GM08714 (cell line): Measurements from ENCODE around the gene PGF.

Source experiments
- H3K4me3 ChIP-seq: fragments of 200-500 bp; sonication (Bioruptor generic); 2 replicates; pipeline ENCODE4 v1.5.1; 2014; ENCODE audit warnings: mild to moderate bottlenecking, low read length, inconsistent platforms
- ZNF274 ChIP-seq: IDR thresholded peaks from 2 replicates; pipeline ENCODE4 v1.6.1; 2012; ENCODE audit warnings: mild to moderate bottlenecking, low read depth, low read length

PGF gene

DNA sequence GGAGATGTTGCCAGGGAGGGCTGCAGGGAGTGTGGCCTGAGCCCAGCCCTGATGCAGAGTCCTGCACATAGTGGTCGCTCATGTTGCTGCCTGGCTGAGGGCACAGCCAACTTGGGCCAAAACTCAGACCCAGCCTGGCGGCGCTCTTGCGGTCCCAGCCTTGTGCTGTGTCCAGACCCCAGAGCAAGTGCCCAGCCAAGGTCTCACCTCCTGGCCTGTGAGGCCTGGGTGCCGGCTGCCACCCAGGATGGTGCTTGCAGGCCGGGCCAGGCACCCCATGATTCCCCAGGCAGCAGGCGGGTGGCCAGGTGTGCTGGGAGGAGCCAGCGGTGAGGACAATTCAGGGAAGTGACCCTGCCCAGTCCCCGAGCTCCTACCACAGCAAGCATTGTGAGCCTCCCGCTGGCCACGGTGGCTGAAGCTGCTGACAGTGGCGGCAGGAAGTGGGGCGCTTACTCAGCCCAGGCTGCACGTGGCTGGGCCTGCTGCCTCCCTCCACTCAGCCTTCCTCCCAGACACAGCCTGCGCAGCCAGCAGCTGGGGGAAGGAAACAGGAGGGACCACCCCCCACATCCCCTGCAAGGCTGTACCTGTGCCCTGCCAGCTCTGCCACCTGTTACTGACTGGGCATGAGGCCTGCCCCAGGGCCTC is 17.7 kb upstream of the PGF start:
- no peak overlapping the region for H3K4me3 ChIP-seq
- no peak for TF ChIP-seq ZNF274

DNA sequence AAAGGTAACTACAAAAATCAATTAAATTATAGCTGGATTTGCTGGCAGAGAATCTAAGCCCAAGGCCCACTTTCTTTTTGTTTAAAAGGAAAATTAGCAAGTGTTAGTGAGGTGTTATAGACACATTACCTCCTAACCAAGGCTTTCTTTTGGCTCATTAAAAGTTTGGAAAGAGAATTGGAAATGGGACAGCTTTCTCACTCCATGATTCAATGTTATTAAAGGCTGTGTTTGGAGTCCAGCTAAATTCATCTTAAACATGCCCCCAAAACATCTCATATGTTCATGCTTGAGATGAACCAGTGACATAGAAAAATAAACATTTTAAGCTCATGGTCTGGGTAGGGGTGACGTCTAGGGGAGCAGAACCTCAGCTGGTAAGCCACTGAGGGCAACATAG is 13.4 kb upstream of the PGF start:
- TF ChIP-seq ZNF274 = no peak
- H3K4me3 ChIP-seq = no peak overlapping the region

DNA sequence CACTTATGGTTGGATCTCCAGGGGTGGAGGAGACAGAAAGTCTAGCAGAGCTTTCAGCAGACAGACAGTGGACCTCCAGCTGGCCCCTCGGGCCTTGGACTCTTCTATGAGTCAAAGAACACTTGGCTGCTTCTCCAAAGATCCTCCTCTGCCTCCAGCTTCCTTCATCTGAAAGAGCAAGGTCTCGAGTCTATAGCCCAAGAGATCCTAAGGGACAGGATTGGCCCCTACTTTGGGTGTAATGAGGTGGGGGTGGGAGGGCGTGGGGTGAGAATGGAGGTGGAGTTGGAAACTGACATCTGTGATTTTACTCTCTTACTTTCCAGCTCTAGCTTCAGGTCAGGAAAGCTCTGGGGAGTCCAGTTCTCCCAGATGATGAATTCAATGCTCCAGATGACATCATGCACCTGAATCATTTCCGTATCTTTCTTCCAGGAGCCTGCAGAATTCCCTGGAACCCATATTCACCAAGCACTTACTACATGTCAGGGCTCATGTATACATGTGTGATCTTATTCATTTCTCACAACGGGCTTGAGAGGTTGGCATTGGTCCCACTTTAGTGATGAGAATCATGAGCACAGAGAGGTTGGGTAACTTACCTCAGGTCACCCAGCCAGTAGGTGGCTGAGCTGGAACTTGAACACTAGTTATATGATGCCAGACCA is 10.2 kb upstream of the PGF start:
- no peak overlapping the region for H3K4me3 ChIP-seq
- no peak for TF ChIP-seq ZNF274

DNA sequence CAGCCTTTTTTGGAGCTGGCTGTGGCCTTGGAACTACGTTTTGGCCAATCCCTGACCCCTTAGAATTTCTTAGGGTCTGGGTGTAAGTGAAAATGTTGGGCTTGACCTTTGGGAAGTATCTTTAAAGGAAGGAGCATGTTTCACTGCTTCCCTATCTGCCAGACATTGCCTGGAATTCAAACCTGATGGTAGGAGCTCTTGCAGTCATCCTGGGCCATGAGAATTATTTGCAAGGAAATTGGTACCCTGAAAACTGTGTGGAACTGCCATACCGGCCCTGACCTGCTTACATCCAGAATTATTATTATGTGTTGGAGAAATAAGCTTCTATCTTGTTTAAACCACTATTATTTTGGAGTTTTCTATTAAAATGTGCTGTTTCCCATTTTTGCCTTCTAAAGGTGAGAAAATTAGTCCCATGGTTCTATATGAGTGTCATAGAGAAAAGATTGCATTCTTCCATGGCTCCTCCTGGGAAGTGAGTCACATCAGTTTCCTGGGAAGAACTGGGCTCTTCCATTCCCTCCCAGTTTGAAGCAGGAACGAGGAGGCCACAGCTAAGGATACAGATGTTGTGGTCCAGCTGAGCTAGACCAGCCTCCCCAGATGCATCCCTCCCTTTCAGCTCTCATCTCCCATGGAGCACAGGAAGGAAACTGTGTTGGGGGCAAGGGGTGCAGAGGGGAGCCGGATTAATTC is 9.5 kb upstream of the PGF start:
- no peak for TF ChIP-seq ZNF274
- H3K4me3 ChIP-seq = no peak overlapping the region

DNA sequence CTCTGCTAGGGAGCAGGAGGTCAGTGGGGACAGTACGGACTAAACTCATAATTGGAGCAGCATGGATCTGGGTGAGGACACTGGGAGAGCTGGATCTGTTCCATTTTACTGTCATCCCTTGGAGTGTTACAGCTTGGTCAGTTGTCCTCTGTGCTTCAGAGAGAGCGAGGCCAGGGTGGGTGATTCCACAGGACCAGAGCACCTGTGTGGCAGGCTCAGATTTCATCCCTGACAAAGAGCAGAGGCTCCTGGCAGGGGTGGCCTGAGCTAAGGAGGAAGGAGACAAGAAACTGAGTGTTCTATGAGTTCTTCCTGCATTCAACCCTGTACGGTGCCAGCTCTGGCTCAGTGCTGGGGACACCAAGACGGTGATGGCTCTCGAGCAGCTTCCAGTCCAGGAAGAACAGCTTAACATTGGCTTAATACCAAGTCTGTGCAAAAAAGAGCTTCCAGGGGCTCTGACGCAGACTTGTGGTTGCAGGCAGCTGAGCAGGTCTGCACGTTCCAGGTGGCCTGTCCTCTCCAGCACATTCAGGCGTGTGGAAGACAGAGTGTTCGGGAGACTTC is 8.4 kb upstream of the PGF start:
- no peak overlapping the region for H3K4me3 ChIP-seq
- TF ChIP-seq ZNF274 = no peak

DNA sequence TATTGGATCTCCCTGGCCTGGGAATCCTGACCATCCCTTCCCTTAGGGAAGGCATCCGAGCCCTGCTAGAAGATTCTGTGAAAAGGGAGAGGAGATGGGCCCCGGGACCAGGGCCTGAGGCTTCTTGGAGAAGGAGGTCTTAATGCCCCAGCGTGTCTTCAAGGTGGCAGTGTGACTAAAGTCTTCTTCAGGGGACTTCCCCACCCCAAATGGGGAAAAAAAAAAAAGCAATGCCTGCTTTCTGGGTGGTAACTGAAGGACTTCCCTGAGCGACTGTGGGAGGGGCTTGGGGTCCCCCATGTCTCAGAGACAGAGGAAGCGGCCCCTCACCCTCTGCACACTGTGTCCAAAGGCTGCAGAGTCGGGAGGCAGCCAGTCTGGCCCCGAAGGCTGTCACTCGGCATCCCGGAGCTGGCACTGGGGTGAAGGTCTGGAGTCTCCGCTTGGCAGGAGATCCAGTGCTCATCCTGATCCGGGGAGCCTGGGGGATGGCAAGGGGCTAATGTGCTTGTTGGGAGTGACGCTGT is 7.8 kb upstream of the PGF start:
- no peak for TF ChIP-seq ZNF274

DNA sequence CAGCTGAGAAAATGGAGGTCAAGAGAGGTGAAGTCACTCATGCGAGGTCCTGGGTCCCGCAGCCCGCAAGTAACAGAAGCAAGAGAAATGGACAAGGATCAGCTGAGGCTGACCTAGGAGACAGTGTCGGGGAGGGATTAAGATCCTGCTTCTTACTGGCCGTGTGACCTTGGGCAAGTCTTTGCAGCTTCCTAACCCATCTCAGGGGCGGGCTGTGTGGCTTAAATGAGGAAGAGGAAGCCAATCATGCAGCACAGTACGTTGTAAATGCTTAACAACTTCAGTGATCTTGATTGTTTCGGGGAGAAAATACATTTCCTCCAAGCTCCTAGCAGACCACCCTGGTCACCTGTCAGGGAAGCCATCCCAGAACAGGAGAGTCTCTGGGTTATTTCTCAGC is 7.1 kb upstream of the PGF start:
- no peak overlapping the region for H3K4me3 ChIP-seq
- TF ChIP-seq ZNF274 = no peak

More for the DNA sequence above, 7.8 kb upstream of the PGF start:
- no peak overlapping the region for H3K4me3 ChIP-seq

DNA sequence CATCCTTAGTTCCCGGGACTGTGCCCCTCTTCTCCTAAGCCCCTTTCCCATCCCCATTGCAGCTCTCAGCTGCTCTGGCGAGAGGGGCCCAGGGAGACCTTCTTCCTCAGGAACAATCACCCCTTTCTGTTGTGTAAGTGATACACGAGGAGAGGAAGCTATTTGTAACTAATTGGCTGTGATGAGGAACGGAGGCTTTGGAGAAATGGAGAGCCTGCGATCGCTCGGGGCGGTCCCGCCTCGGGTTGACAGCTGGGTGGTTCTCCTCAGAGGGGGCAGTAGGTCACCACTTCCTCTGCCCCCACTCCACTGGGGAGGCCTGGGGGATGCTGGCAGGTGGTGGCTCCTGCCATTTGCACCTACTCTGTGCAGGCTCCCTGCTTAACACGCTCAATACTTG is 6.6 kb upstream of the PGF start:
- no peak overlapping the region for H3K4me3 ChIP-seq
- no peak for TF ChIP-seq ZNF274

DNA sequence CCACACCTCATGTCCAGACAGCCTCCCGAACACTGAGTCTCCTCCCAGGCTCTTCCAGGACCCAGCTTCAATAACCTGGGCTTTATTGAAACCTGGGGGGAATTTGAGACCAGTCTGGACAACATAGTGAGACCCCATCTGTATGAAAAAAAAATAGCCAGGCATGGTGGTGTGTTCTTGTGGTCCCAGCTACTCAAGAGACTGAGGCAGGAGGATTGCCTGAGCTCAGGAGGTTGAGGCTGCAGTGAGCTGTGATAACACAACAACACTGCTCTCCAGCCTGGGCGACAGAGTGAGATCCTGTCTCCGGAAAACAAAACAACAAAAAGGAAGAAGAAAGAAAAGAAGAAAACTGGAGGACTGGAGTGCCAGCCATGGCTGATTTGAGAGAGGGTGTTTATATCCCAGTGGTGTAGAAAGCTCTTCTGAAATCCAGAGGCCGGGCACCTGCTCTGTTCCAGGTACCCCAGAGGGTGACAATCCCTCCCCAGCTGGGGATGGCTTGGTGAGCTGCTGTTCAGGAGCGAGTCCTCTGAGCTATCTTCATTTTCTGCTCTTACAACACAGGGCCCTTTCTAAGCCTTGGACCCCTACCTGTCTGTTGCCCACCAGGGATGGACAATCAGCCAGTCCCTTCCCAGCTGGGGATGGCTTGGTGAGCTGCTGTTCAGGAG is 6.0 kb upstream of the PGF start:
- H3K4me3 ChIP-seq = no peak overlapping the region
- no peak for TF ChIP-seq ZNF274

DNA sequence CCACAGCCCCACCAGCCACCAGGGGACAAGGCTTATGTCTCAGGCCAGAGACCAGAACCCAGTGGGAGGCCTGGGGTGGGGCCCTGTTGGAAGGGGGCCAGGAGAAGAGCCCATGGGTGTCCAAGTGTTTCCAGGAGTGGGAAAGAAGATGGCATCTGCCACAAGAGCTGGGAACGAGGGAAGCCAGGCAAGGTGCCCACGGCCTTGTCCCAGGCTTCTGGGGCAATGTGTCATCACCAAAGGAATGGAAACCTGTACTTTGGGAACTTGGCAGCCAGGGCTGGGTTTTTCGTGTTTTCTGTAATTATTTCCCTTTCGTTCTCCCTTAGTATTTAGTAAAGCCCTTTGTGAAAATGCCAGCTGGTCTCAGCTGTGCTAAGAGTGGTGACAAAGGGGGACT is 5.3 kb upstream of the PGF start:
- no peak for TF ChIP-seq ZNF274

DNA sequence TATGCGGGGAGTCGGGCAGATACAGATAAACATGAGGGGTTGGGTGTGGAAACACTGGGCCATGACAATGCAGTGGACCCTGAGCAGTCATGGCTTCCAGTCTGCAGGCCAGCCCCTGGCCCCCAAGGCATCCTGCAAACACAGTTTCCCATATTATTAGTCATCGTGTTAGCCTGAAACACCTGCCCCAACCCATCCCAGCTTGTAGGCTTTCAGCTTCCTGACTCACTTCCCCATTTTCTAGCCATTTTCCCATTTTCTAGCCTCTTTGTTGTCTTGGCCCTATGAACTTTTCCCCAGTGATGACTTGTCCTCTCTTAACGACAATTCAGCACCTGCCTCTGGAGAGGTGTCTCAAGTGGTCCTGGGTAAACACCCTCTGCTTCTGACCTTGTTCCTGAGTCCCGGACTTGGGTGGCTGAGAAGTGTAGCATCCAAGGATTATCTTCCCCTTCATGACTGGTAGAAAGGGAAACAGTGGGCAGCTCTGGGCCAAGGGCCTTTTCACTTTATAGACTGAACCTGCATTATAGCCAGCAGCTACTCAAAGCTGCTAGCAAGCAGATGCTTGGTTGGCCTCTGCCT is 4.3 kb upstream of the PGF start:
- H3K4me3 ChIP-seq = no peak overlapping the region
- no peak for TF ChIP-seq ZNF274

More for the DNA sequence above, 5.3 kb upstream of the PGF start:
- H3K4me3 ChIP-seq = no peak overlapping the region

DNA sequence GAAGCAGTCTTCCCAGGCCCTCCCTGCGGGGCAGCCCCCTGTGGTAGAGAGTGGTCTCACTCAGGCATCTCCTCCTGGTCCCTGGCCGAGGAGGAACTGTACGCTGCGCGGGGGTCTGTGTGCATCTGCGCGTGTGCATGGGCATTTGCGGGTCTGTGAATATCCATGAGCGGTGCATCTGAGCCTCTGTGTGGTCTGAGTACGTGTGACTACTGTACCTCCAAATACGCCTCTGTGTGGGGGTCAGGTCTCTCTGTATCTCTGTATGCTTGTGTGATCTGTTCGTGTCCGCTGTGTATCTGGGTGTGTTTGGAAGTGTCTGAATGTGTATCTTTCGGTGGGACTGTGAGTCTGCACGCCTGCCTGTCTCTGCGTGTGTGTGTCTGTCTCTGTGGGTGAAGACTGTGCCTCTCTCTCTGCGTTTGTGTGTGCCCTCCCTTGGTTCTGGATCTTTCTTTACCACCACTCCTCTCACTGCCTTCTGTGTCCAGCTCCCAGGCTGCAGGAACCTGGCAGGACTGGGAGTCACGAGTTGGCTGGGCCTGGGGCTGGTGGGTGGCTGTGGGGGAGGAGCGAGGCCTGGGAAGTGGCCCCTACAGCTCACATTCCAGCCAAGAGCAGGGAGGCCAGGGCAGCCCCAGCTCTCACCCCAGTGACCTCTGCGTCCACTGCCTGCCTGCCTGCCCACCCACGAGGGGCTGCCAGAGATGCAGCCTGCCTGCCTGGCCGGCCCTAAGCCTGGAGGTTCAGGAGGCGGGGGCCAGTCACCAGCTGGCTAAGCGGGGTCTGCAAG is 1.1 kb upstream of the PGF start:
- TF ChIP-seq ZNF274 = no peak
- H3K4me3 ChIP-seq = no peak overlapping the region

DNA sequence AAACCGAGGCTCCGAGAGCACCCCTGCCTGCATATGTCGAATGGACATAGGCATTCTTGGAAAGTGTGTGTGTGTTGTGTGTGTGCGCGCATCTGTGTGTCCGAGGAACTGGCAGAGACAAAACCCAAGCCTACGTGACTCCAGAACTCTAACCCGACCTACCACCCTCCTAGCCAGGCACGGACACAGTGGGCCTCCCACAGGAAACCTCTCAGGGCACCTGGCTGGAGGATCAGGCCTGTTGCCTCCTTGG is 556 bp upstream of the PGF start:
- no peak for TF ChIP-seq ZNF274

More for the DNA sequence above, 556 bp upstream of the PGF start:
- no peak overlapping the region for H3K4me3 ChIP-seq
